ENCODE measurements around the gene ENTREP1.

ENTREP1 gene

GRCh38 chr9:69382135-69382534, 57.1 kb downstream of the ENTREP1 start:
- no peak for TF ChIP-seq SIN3A (IDR thresholded peaks at IDR 0.05; ENCODE audit: borderline replicate concordance, insufficient read depth, low read length)
- no peak for TF ChIP-seq TAF1 (IDR thresholded peaks at IDR 0.05; ENCODE audit: borderline replicate concordance, insufficient read depth, low read length)
- TF ChIP-seq FOXP2 (optimal IDR thresholded peaks at IDR 0.05; ENCODE audit: borderline replicate concordance, extremely low read depth, extremely low read length, insufficient read depth) = no peak
- no peak for TF ChIP-seq REST (IDR thresholded peaks at IDR 0.05; ENCODE audit: insufficient read depth in 1 of 2, low read depth in 2 of 2, low read length in 2 of 2)
- TF ChIP-seq POLR2AphosphoS5 (IDR thresholded peaks at IDR 0.05; ENCODE audit: low read depth, low read length) = no peak

GRCh38 chr9:69385581-69386033, 60.6 kb downstream of the ENTREP1 start:
- TF ChIP-seq REST (IDR thresholded peaks at IDR 0.05; ENCODE audit: insufficient read depth in 1 of 2, low read depth in 2 of 2, low read length in 2 of 2) (no peak), POLR2AphosphoS5 (IDR thresholded peaks at IDR 0.05; ENCODE audit: low read depth, low read length) (no peak), FOXP2 (optimal IDR thresholded peaks at IDR 0.05; ENCODE audit: borderline replicate concordance, extremely low read depth, extremely low read length, insufficient read depth) (no peak), TAF1 (IDR thresholded peaks at IDR 0.05; ENCODE audit: borderline replicate concordance, insufficient read depth, low read length) (no peak), SIN3A (IDR thresholded peaks at IDR 0.05; ENCODE audit: borderline replicate concordance, insufficient read depth, low read length) (no peak)

GRCh38 chr9:69386651-69387050, 61.6 kb downstream of the ENTREP1 start:
- TF ChIP-seq SIN3A (IDR thresholded peaks at IDR 0.05; ENCODE audit: borderline replicate concordance, insufficient read depth, low read length) (no peak), POLR2AphosphoS5 (IDR thresholded peaks at IDR 0.05; ENCODE audit: low read depth, low read length) (no peak), FOXP2 (optimal IDR thresholded peaks at IDR 0.05; ENCODE audit: borderline replicate concordance, extremely low read depth, extremely low read length, insufficient read depth) (no peak), TAF1 (IDR thresholded peaks at IDR 0.05; ENCODE audit: borderline replicate concordance, insufficient read depth, low read length) (no peak), REST (IDR thresholded peaks at IDR 0.05; ENCODE audit: insufficient read depth in 1 of 2, low read depth in 2 of 2, low read length in 2 of 2) (no peak)

- TF ChIP-seq SIN3A (IDR thresholded peaks at IDR 0.05; ENCODE audit: borderline replicate concordance, insufficient read depth, low read length) (no peak), POLR2AphosphoS5 (IDR thresholded peaks at IDR 0.05; ENCODE audit: low read depth, low read length) (no peak)
These were observed 63.6 kb downstream of the ENTREP1 start for GRCh38 chr9:69388596-69388995.

GRCh38 chr9:69389437-69389995, 64.5 kb downstream of the ENTREP1 start:
- no peak for TF ChIP-seq TAF1 (IDR thresholded peaks at IDR 0.05; ENCODE audit: borderline replicate concordance, insufficient read depth, low read length)
- no peak for TF ChIP-seq SIN3A (IDR thresholded peaks at IDR 0.05; ENCODE audit: borderline replicate concordance, insufficient read depth, low read length)
- TF ChIP-seq FOXP2 (optimal IDR thresholded peaks at IDR 0.05; ENCODE audit: borderline replicate concordance, extremely low read depth, extremely low read length, insufficient read depth) = no peak
- TF ChIP-seq POLR2AphosphoS5 (IDR thresholded peaks at IDR 0.05; ENCODE audit: low read depth, low read length) = no peak
- no peak for TF ChIP-seq REST (IDR thresholded peaks at IDR 0.05; ENCODE audit: insufficient read depth in 1 of 2, low read depth in 2 of 2, low read length in 2 of 2)
